Epithelial cell of esophagus (primary cell): ENCODE data around the gene B3GNT2.

Experiments used
- DNase-seq: peaks from one replicate; pipeline ENCODE4 v3.0.0; 2010; ENCODE audit warnings: low read depth
- H3K4me3 ChIP-seq: 2 replicates; pipeline ENCODE4 v1.5.1; 2011; ENCODE audit warnings: mild to moderate bottlenecking, low read length, control low read depth
- TF ChIP-seq, protein P1 (sequence below): IDR thresholded peaks from 2 replicates; pipeline ENCODE4 v1.5.1; 2011; ENCODE audit warnings: low read depth, mild to moderate bottlenecking, low read length, control low read depth, inconsistent platforms; ENCODE audit not compliant: insufficient read depth; ENCODE audit errors: missing control alignments

Gene B3GNT2

DNA sequence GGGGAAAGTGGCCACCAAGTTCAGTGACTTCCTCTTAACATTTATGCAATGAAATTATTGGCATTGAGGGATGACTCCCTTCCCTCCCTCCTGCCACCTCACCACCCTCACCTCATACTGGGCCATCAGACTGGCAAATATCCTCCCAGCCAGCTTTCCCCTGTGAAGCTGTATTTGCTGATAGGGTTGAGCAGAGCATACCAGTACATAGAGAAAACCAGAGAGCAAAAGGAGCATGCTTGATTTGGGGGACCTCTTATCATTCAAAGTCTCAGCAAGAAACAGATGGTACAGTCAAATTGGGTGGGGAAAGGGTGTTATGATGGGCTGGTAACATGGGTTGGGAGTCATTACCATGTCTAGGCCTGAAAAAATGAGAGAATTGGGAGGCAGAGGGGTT, 19.1 kb upstream of the B3GNT2 start:
- TF ChIP-seq, protein P1, sequence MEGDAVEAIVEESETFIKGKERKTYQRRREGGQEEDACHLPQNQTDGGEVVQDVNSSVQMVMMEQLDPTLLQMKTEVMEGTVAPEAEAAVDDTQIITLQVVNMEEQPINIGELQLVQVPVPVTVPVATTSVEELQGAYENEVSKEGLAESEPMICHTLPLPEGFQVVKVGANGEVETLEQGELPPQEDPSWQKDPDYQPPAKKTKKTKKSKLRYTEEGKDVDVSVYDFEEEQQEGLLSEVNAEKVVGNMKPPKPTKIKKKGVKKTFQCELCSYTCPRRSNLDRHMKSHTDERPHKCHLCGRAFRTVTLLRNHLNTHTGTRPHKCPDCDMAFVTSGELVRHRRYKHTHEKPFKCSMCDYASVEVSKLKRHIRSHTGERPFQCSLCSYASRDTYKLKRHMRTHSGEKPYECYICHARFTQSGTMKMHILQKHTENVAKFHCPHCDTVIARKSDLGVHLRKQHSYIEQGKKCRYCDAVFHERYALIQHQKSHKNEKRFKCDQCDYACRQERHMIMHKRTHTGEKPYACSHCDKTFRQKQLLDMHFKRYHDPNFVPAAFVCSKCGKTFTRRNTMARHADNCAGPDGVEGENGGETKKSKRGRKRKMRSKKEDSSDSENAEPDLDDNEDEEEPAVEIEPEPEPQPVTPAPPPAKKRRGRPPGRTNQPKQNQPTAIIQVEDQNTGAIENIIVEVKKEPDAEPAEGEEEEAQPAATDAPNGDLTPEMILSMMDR, result no peak
- H3K4me3 ChIP-seq, result no peak overlapping the region
- DNase-seq, result no peak

DNA sequence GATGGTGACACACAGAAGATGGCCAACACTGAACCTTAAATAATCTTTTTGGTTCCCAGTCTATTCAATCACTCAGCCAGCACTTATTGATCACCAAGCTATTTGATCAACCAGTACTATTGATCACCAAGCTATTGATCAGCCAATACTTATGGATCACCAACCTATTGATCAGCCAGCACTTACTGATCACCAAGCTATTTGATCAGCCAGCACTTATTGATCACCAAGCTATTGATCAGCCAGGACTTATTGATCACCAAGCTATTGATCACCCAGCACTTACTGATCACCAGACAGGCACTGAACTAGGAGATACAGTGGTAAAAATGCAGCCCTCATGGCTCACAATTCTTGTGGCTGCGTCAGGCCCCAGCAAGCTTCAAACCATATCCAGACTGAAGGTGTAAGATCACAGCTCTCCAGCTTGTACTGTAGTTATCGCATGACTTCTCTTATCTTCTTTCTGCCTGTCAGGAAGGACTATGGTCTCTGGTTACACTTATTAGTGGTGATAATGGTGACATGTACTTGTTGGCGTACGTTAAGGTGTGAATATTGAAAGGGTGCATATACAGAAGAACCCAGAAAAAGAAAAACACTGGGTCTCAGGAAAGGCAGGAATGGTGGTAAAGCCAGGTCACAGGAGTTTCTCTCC, 18.4 kb upstream of the B3GNT2 start:
- TF ChIP-seq, protein P1, result no peak
- no peak overlapping the region for H3K4me3 ChIP-seq
- DNase-seq, result no peak

DNA sequence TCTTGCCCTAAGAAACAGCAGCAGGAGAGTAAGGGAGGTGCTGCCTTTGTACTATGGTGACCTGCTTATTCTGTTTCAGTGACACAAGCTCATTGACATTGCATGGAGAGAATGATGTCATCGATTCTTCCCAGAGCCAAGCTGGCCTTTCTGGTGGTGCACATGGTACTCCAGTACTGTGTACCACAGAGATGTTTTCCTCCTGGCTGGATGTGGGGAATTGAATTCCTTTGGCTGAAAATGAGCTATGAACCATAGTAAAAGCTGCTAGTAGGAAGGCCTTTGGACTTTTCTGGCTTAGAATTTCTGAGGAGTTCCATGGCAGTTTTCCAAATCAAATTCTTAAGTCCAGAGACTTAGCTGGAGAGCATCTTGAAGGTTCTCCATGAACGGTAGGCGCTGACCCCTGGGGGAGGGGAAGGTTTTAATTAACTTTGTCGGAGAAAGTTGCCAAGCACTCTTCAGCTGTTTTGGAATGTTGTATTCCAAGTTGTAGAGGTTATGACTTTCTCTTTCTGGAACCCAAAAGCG, 17.1 kb upstream of the B3GNT2 start:
- TF ChIP-seq, protein P1, result no peak
- H3K4me3 ChIP-seq, result no peak overlapping the region
- no peak for DNase-seq

DNA sequence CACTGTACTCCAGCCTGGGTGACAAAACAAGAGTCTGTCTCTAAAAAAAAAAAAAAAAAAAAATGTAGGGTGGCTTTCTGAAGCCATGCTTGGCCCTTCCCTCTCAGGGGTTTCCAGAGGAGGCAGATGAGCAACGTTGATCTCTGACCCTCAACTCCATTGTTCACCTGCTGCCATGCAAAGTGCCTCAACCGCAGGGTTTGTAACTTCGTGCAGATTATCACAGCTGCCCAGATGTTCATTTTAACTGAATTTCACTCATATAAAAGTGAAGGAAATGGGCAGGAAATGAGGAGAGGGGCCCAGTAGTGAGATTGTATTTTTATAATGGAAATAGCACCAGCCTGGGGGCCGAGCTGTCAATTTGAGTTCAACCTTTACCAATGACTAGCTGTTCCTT, 14.9 kb upstream of the B3GNT2 start:
- no peak overlapping the region for H3K4me3 ChIP-seq
- TF ChIP-seq, protein P1, result no peak
- no peak for DNase-seq

DNA sequence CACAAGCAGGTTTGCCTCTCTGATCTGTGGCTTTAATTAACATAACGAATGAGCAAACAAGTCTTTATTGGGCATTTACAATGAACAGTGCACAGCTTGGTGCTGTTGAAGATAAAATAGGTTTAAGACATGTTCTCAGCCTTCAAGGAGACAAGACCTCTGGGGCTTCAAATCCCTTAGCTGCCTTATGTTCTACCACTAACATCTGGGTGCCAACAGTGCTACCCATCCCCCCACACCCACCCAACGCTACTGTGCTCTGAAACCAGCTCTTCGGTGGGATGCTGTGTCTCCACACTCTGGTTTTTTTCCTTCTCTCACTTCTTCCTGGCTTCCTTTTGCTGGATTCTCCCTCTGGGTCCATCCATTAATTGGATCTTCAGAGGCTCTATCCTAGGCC, 14.1 kb upstream of the B3GNT2 start:
- DNase-seq, result no peak
- TF ChIP-seq, protein P1, result no peak
- H3K4me3 ChIP-seq, result no peak overlapping the region

DNA sequence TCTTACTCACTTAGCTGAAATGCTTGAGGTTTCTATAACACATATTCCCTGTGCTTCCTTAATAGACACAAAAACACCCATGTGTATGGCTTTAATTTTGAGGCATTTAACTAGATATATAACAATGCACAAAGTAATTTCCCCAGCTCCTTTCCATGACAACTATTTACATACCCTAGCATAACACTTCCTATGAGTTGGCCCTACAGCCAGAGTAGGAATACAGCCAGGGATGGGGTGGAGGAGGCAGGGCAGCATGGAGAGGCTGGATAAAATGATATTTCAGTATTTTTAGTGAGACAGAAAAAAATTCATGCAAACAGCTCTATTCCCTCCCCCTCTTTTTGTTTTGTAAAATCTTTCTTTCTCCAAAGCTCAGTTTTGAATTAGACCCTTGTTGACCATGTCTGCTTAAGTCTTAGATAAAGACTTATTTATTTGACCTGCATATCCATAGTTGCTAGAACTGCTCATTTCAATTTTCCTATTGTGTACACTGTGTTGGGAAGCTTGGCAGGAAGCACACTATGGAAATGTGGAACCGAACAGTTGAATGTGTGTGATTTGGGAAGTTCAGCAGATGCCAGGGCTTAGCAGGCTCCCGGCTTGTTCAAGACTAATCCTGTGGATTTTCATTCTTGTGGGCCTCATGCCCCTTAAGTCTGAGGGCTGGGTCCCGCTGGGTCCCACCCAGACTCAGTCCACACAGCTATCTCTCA, 11.2 kb upstream of the B3GNT2 start:
- no peak overlapping the region for H3K4me3 ChIP-seq
- TF ChIP-seq, protein P1, result no peak
- DNase-seq, result no peak

DNA sequence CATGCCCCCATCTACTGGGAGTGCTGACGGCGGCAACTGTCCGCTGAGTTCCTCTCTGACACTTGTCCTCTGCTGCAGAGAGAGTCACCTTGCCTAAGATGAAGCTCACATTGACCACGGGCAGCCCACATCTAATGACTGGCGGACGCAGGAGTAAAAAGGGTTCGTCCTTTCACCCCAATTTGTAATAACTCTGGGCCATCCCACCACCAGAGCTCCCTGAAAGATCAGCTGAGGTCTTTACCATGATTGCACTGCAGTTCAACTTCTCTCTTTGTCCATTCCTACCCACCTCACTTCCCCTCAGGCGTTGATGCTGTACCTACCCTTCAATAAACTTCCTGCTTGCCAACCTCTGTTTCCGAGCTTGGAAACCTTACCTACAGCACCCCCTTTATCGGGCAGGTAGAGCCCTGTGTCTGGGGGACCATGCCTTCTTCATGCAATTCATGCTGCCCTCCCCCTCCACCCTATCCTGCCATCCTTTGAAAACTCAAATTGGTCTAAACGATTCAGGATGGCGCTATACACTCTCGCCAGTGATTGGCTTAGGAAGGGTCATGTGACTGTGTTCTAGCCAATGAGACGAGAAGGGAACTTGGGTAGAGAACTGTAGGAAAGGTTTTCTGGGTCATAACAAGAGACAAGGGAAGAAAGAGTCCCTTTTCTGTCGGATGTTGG, 10.3 kb upstream of the B3GNT2 start:
- H3K4me3 ChIP-seq, result no peak overlapping the region
- TF ChIP-seq, protein P1, result no peak
- DNase-seq, result no peak
